Measurements from ENCODE around the gene STX17.

The STX17 gene

DNA sequence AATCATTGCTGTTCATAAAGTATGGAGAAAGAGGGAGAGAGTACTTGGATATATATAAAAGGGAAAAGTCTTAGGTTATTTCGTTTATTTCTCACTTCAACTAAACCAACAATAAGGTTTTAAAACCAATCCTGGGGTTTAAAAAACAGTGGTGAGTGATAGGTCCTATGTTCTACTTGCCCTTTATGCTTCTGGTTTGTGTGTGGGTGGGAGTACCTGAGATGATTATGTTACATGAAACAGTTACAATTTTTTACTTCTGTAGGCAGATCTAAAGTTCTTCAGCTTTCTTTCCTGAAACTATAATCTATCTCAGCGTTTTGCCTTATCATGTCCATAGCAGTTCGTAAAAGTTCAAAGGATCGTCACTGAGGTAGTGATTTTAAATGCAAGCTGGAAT is 49.2 kb downstream of the STX17 start:
- TF ChIP-seq, protein P1, sequence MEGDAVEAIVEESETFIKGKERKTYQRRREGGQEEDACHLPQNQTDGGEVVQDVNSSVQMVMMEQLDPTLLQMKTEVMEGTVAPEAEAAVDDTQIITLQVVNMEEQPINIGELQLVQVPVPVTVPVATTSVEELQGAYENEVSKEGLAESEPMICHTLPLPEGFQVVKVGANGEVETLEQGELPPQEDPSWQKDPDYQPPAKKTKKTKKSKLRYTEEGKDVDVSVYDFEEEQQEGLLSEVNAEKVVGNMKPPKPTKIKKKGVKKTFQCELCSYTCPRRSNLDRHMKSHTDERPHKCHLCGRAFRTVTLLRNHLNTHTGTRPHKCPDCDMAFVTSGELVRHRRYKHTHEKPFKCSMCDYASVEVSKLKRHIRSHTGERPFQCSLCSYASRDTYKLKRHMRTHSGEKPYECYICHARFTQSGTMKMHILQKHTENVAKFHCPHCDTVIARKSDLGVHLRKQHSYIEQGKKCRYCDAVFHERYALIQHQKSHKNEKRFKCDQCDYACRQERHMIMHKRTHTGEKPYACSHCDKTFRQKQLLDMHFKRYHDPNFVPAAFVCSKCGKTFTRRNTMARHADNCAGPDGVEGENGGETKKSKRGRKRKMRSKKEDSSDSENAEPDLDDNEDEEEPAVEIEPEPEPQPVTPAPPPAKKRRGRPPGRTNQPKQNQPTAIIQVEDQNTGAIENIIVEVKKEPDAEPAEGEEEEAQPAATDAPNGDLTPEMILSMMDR (IDR thresholded peaks at IDR 0.05; ENCODE audit: extremely low read depth, insufficient read depth, missing control alignments), result no peak
- no peak for DNase-seq (ENCODE audit: low spot score)
- in situ Hi-C loops (cut with MboI; ENCODE audit: low pct_unique_long_range_greater_than_20kb, low sequenced_read_pairs, unreplicated experiment), result no loop called here

DNA sequence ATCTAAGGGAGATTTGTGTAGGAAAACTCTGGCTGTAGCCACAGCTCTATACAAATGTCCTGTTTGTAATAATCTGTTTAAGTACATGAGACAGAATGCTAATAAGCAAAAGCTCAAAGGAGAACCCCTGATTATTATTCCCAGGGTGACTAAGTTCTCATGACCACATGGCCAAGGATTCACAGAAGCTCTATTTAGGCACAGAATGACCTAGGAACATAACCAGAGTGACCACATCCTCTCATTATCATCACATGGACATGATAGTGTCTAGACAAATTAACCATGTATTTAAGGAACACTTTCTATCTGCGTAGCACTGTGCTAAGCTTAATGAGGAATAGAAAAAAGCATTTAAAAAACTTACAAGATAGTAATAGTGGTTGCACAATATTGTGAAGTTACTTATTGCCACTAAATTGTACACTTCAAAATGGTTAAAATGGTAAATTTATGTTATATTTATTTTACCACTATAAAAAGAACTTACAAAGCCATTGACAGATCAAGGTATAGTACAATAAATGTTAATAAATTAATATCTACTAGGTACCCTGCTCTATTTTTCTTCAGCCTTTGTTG is 56.3 kb downstream of the STX17 start:
- TF ChIP-seq, protein P1 (IDR thresholded peaks at IDR 0.05; ENCODE audit: extremely low read depth, insufficient read depth, missing control alignments), result no peak
- DNase-seq (ENCODE audit: low spot score), result no peak
- in situ Hi-C loops (cut with MboI; ENCODE audit: low pct_unique_long_range_greater_than_20kb, low sequenced_read_pairs, unreplicated experiment), result no loop called here

DNA sequence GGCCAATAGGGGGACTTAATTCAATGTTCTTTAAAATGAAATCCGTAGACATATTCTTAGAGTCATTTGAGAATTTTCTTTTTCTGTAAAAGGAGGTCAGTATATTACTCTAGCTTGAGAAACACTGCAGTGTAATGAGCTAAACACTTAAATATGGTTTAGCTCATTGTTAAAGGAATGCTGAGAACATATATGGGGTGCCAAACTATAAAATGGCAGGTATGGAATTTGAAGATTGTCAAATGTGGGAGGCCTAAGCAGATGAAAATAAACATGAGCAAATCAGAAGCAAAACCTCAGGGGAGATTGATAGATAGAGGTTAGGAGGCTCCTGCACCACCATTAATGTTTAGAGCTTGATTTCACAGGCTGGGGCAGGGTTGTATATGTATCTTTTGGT is 57.9 kb downstream of the STX17 start:
- DNase-seq (ENCODE audit: low spot score), result no peak
- TF ChIP-seq, protein P1 (IDR thresholded peaks at IDR 0.05; ENCODE audit: extremely low read depth, insufficient read depth, missing control alignments), result no peak
- in situ Hi-C loops (cut with MboI; ENCODE audit: low pct_unique_long_range_greater_than_20kb, low sequenced_read_pairs, unreplicated experiment), result no loop called here

DNA sequence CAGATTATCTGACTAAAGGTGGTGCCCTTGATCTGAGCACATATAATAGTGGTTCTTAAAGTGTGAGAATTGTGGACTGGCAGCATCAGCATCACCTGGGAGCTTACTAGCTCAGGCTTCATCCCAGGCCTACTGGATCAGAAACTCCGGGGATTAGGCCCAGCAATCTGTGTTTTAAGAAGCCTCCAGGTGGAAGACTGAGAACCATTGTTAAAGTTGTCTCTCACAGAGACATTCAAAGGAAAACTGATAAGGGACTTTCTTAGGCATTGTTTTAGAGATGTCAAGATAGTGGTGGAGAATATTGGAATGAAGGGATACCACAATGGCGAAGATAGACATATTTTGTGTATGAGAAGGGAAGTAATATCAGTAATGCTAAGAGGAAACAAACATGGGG is 59.5 kb downstream of the STX17 start:
- no peak for DNase-seq (ENCODE audit: low spot score)
- in situ Hi-C loops (cut with MboI; ENCODE audit: low pct_unique_long_range_greater_than_20kb, low sequenced_read_pairs, unreplicated experiment), result no loop called here
- TF ChIP-seq, protein P1 (IDR thresholded peaks at IDR 0.05; ENCODE audit: extremely low read depth, insufficient read depth, missing control alignments), result no peak

DNA sequence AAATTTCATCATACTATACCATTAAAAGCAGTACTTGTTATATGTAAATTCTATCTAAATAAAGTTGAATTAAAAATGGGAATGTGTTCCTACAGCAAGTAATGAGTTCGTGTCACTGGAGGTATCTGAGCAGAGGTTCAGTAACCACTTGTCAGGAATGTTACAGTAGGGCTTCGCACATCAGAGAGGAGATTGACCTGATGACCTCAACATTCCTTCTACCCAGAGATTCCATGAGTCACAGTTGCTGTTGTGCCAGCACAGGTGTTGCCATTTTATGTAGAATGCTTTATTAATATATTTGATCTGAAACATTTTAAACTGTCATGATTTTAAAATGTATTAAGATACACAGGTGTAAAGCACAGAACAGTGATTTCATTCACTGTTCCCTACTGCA is 60.3 kb downstream of the STX17 start:
- TF ChIP-seq, protein P1 (IDR thresholded peaks at IDR 0.05; ENCODE audit: extremely low read depth, insufficient read depth, missing control alignments), result no peak
- in situ Hi-C loops (cut with MboI; ENCODE audit: low pct_unique_long_range_greater_than_20kb, low sequenced_read_pairs, unreplicated experiment), result no loop called here
- no peak for DNase-seq (ENCODE audit: low spot score)

DNA sequence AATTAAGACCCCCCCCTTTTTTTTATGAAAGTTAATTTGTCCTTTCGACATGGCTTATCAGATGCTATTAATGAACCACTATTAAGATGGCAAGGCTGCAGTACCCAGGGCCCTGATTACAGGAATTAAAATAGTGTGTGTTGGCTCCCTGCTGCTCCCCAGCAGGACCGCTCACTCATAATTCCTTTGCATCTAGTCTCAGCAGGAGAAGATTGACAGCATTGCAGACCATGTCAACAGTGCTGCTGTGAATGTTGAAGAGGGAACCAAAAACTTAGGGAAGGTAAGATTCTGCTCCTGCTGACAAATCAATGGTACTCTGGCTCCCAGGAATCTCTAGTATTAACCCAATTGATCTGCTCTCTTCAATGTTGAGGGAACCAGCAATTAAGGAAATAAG is 61.0 kb downstream of the STX17 start:
- in situ Hi-C loops (cut with MboI; ENCODE audit: low pct_unique_long_range_greater_than_20kb, low sequenced_read_pairs, unreplicated experiment), result no loop called here
- DNase-seq (ENCODE audit: low spot score), result no peak
- TF ChIP-seq, protein P1 (IDR thresholded peaks at IDR 0.05; ENCODE audit: extremely low read depth, insufficient read depth, missing control alignments), result no peak

DNA sequence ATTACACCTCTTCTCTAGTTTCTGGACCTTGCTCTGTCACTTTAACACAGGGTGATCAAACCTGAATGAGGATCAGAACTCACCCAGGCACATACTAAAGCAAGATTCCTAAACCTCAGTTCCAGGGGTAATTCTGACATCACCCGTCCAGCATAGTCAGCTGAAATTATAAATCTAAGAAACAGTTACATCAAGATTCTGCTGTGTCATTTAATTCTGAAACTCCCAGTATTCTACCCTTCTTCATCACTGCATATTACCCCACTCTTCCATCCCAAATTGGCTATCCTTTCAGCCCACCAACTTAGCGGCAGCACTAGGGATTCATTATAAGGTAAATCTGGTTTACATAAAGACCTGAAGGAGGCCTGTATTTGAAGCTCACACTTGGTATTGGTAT is 64.0 kb downstream of the STX17 start:
- in situ Hi-C loops (cut with MboI; ENCODE audit: low pct_unique_long_range_greater_than_20kb, low sequenced_read_pairs, unreplicated experiment), result no loop called here
- TF ChIP-seq, protein P1 (IDR thresholded peaks at IDR 0.05; ENCODE audit: extremely low read depth, insufficient read depth, missing control alignments), result no peak
- no peak for DNase-seq (ENCODE audit: low spot score)

All from GM13977 (cell line).